H1 (cell line): Measurements from ENCODE around the gene CCN6. TPM values are rescaled to one million over a fixed set of nuclear protein-coding genes. Genes with fewer than 3 reads are reported as not detected.

Experiments used
- CTCF ChIA-PET: fragments of 300-600 bp; sonication (Branson Sonifier 250); formaldehyde crosslinking; loops from one replicate; lab custom pipeline; 2021; ENCODE audit not compliant: partially characterized antibody; lab: Charles Lee
- POLR2A ChIA-PET: fragments of 300-600 bp; sonication (Branson Sonifier 250); formaldehyde crosslinking; loops from one replicate; lab custom pipeline; 2021; ENCODE audit warnings: inconsistent platforms; ENCODE audit not compliant: partially characterized antibody; lab: Charles Lee
- DNase-seq, 2 experiments: peaks; one replicate each; pipeline versions ENCODE4 v3.0.0 to v3.0.0-alpha.2; 2010 to 2022; ENCODE audit warnings: low spot score in 2 of 2, low read depth in 1 of 2, mixed read lengths in 1 of 2
- FAIRE-seq: peaks from 2 replicates; lab custom pipeline; 2011; peaks lifted over from hg19 to GRCh38; lab: Jason Lieb, UNC
- H2AFZ ChIP-seq: 2 replicates; pipeline ENCODE4 v1.8.1; 2012; ENCODE audit warnings: low read length, inconsistent platforms
- H2AK5ac ChIP-seq: 2 replicates; pipeline ENCODE4 v1.6.1; 2013; ENCODE audit warnings: low read depth, low read length
- H2BK120ac ChIP-seq: replicated peaks from 2 replicates; pipeline ENCODE3; 2013; ENCODE audit warnings: low read depth, low read length, inconsistent platforms
- H2BK12ac ChIP-seq: 2 replicates; pipeline ENCODE4 v1.6.1; 2013; ENCODE audit warnings: low read depth, low read length
- H2BK15ac ChIP-seq: 2 replicates; pipeline ENCODE4 v1.6.1; 2013; ENCODE audit warnings: low read length
- H2BK20ac ChIP-seq: 2 replicates; pipeline ENCODE4 v1.6.1; 2013; ENCODE audit warnings: low read length
- H2BK5ac ChIP-seq: 2 replicates; pipeline ENCODE4 v1.6.1; 2013; ENCODE audit warnings: low read depth, low read length
- H3K14ac ChIP-seq: 2 replicates; pipeline ENCODE4 v1.6.1; 2013; ENCODE audit warnings: inconsistent platforms; ENCODE audit not compliant: insufficient read length
- H3K18ac ChIP-seq: 2 replicates; pipeline ENCODE4 v1.6.1; 2013; ENCODE audit warnings: low read length; ENCODE audit errors: extremely low read depth
- H3K23ac ChIP-seq: 2 replicates; pipeline ENCODE4 v1.6.1; 2013; ENCODE audit warnings: inconsistent platforms; ENCODE audit not compliant: insufficient read length
- H3K23me2 ChIP-seq: 2 replicates; pipeline ENCODE4 v1.6.1; 2013; ENCODE audit warnings: low read depth, low read length
- H3K27ac ChIP-seq: 2 replicates; pipeline ENCODE4 v1.6.1; 2011; ENCODE audit warnings: low read depth, low read length, inconsistent platforms
- H3K27me3 ChIP-seq, 4 experiments: replicated peaks in 1 of 4; 1 replicate in 1 of 4; 2 replicates in 3 of 4; pipeline versions ENCODE4 v1.6.1 to v1.8.1; 2011 to 2013; ENCODE audit warnings: low read length in 3 of 4, mild to moderate bottlenecking in 3 of 4, inconsistent platforms in 2 of 4, mixed read lengths in 2 of 4, moderate library complexity in 1 of 4; ENCODE audit not compliant: control insufficient read depth in 3 of 4, insufficient read depth in 3 of 4; ENCODE audit errors: extremely low read depth in 1 of 4
- H3K36me3 ChIP-seq, 4 experiments: 2 replicates each; pipeline versions ENCODE4 v1.6.1 to v1.8.1; 2011 to 2013; ENCODE audit warnings: mild to moderate bottlenecking in 4 of 4, low read length in 3 of 4, moderate library complexity in 2 of 4, control low read depth in 1 of 4, inconsistent platforms in 1 of 4; ENCODE audit not compliant: insufficient read depth in 4 of 4, control insufficient read depth in 2 of 4
- H3K4ac ChIP-seq: replicated peaks from 2 replicates; pipeline ENCODE3; 2013; ENCODE audit warnings: low read length, low read depth, mixed read lengths, inconsistent platforms; ENCODE audit not compliant: insufficient read length
- H3K4me1 ChIP-seq, 4 experiments: replicated peaks in 1 of 4; 1 replicate in 1 of 4; 2 replicates in 3 of 4; pipeline versions ENCODE4 v1.6.1 to v1.8.1; 2011 to 2013; ENCODE audit warnings: low read length in 3 of 4, inconsistent platforms in 2 of 4, mixed read lengths in 1 of 4; ENCODE audit not compliant: insufficient read depth in 4 of 4, control insufficient read depth in 3 of 4
- H3K4me2 ChIP-seq, 2 experiments: 2 replicates each; pipeline versions ENCODE4 v1.6.1 to v1.8.1; 2011 to 2013; ENCODE audit warnings: low read depth in 2 of 2, low read length in 2 of 2, control low read depth in 1 of 2, inconsistent platforms in 1 of 2, mild to moderate bottlenecking in 1 of 2; ENCODE audit not compliant: insufficient read depth in 1 of 2
- H3K4me3 ChIP-seq, 4 experiments: fragments of 200-600, 300-600 bp in 1 of 4; sonication (generic), shearing (Covaris generic), sonication (Bioruptor Twin) in 1 of 4; 2 replicates each; pipeline versions ENCODE4 v1.5.1 to v1.8.1; 2011 to 2016; ENCODE audit warnings: low read length in 4 of 4, low read depth in 3 of 4, control low read depth in 2 of 4, inconsistent platforms in 2 of 4, mild to moderate bottlenecking in 2 of 4, mixed read lengths in 1 of 4, moderate library complexity in 1 of 4; ENCODE audit not compliant: insufficient read depth in 2 of 4; ENCODE audit errors: extremely low read depth in 1 of 4
- H3K56ac ChIP-seq: replicated peaks from 2 replicates; pipeline ENCODE3; 2013; ENCODE audit warnings: low read depth, mild to moderate bottlenecking, mixed read lengths, low read length, inconsistent platforms; ENCODE audit not compliant: insufficient read length
- H3K79me1 ChIP-seq: 2 replicates; pipeline ENCODE4 v1.6.1; 2013; ENCODE audit warnings: low read depth, low read length, control low read depth
- H3K79me2 ChIP-seq, 2 experiments: 2 replicates each; pipeline versions ENCODE4 v1.6.1 to v1.8.1; 2012 to 2013; ENCODE audit warnings: low read length in 2 of 2, mild to moderate bottlenecking in 2 of 2, inconsistent platforms in 1 of 2; ENCODE audit not compliant: insufficient read depth in 2 of 2, control insufficient read depth in 1 of 2
- H3K9ac ChIP-seq, 4 experiments: replicated peaks in 1 of 4; 1 replicate in 1 of 4; 2 replicates in 3 of 4; pipeline versions ENCODE4 v1.6.1 to v1.8.1; 2011 to 2013; ENCODE audit warnings: low read depth in 3 of 4, low read length in 3 of 4, control low read depth in 2 of 4, mild to moderate bottlenecking in 2 of 4, moderate library complexity in 2 of 4, inconsistent platforms in 1 of 4; ENCODE audit errors: extremely low read depth in 1 of 4
- H3K9me3 ChIP-seq, 2 experiments: 2 replicates each; pipeline versions ENCODE4 v1.6.1 to v1.8.1; 2012 to 2013; ENCODE audit warnings: mild to moderate bottlenecking in 2 of 2, moderate library complexity in 2 of 2, control low read depth in 1 of 2, inconsistent platforms in 1 of 2, low read depth in 1 of 2, low read length in 1 of 2, mixed read lengths in 1 of 2; ENCODE audit not compliant: insufficient read depth in 2 of 2
- H4K20me1 ChIP-seq, 2 experiments: replicated peaks in 1 of 2; 2 replicates each; pipeline versions ENCODE3 to v1.8.1; 2011 to 2013; ENCODE audit warnings: inconsistent platforms in 2 of 2, low read length in 2 of 2, mild to moderate bottlenecking in 1 of 2; ENCODE audit not compliant: insufficient read depth in 2 of 2, control insufficient read depth in 1 of 2
- H4K5ac ChIP-seq: 2 replicates; pipeline ENCODE4 v1.6.1; 2013; ENCODE audit warnings: low read length, low read depth, mixed read lengths, inconsistent platforms; ENCODE audit not compliant: insufficient read length
- H4K8ac ChIP-seq: 2 replicates; pipeline ENCODE4 v1.8.0; 2013; ENCODE audit warnings: mild to moderate bottlenecking, moderate library complexity, low read length, inconsistent platforms; ENCODE audit not compliant: insufficient read depth; ENCODE audit errors: extremely low read depth
- H4K91ac ChIP-seq: replicated peaks from 2 replicates; pipeline ENCODE3; 2013; ENCODE audit warnings: low read length, mixed read lengths, inconsistent platforms; ENCODE audit not compliant: insufficient read length
- ATF2 ChIP-seq: IDR thresholded peaks from 2 replicates; pipeline ENCODE4 v1.6.1; 2012; ENCODE audit warnings: low read length, inconsistent platforms
- BRCA1 ChIP-seq: IDR thresholded peaks from 2 replicates; pipeline ENCODE4 v1.6.1; 2012; ENCODE audit warnings: low read depth, low read length, improper control_type of control experiment
- EP300 ChIP-seq, 2 experiments: IDR thresholded peaks; 1 replicate in 1 of 2; 2 replicates in 1 of 2; pipeline ENCODE4 v1.6.1; 2011 to 2012; ENCODE audit warnings: low read depth in 2 of 2, low read length in 2 of 2, mild to moderate bottlenecking in 2 of 2, borderline replicate concordance in 1 of 2, inconsistent platforms in 1 of 2, moderate library complexity in 1 of 2
- HDAC6 ChIP-seq: IDR thresholded peaks from one replicate; pipeline ENCODE4 v1.7.1; 2012; ENCODE audit warnings: low read depth, mild to moderate bottlenecking, inconsistent platforms, low read length, moderate library complexity
- RAD21 ChIP-seq, 2 experiments: IDR thresholded peaks in 1 of 2; conservative IDR thresholded peaks in 1 of 2; 2 replicates each; pipeline ENCODE4 v1.6.1; 2011; ENCODE audit warnings: low read depth in 2 of 2, low read length in 2 of 2, improper control_type of control experiment in 1 of 2, inconsistent platforms in 1 of 2, mild to moderate bottlenecking in 1 of 2, moderate library complexity in 1 of 2
- RBBP5 ChIP-seq: IDR thresholded peaks from 2 replicates; pipeline ENCODE4 v1.7.1; 2012; ENCODE audit warnings: low read depth, mild to moderate bottlenecking, inconsistent platforms, low read length, moderate library complexity, borderline replicate concordance
- SIN3A ChIP-seq, 2 experiments: IDR thresholded peaks in 1 of 2; conservative IDR thresholded peaks in 1 of 2; 2 replicates each; pipeline ENCODE4 v1.6.1; 2011 to 2012; ENCODE audit warnings: low read length in 2 of 2, improper control_type of control experiment in 1 of 2, low read depth in 1 of 2, mild to moderate bottlenecking in 1 of 2
- SP1 ChIP-seq: IDR thresholded peaks from 2 replicates; pipeline ENCODE4 v1.6.1; 2011; ENCODE audit warnings: low read depth, low read length
- SRF ChIP-seq: IDR thresholded peaks from 2 replicates; pipeline ENCODE4 v1.6.1; 2011; ENCODE audit warnings: mild to moderate bottlenecking, low read depth, low read length, moderate library complexity
- WGBS, 2 experiments: shearing (Covaris generic) in 1 of 2; methylation state at CpG; one replicate each; pipeline versions ENCODE4 v1.1.6 to v1.1.7; 2013 to 2015; ENCODE audit warnings: low lambda C conversion rate in 2 of 2, mixed read lengths in 2 of 2, inconsistent platforms in 1 of 2, low coverage in 1 of 2, missing lambda C conversion rate in 1 of 2; ENCODE audit not compliant: insufficient replicate concordance in 2 of 2, insufficient coverage in 1 of 2, insufficient read length in 1 of 2; ENCODE audit errors: extremely low coverage in 1 of 2, missing lambda C conversion rate in 1 of 2; 5-methylcytosine and 5-hydroxymethylcytosine counted together
- polyA plus RNA-seq, 7 experiments: library from polyadenylated mRNA; depleted of rRNA in 3 of 7; stranded (reverse) in 5 of 7; unstranded in 2 of 7; fragments of >200 nt in 5 of 7; fragments of 200-250 nt in 2 of 7; gene quantifications; 1 replicate in 5 of 7; 2 replicates in 1 of 7; 4 replicates in 1 of 7; pipeline versions ENCODE4 v1.2.1 to v1.2.3, GENCODE V29; 2011 to 2013; ENCODE audit warnings: missing spikeins in 2 of 7, mixed read lengths in 2 of 7
- total RNA-seq: library from RNA; stranded (reverse); fragmentation: NEBNext Ultra II Directional; extraction: Animal tissue kit (Norgen Biotek cat#: 25700); gene quantifications from 2 replicates; pipeline ENCODE4 v1.2.1, GENCODE V29; 2021

Gene CCN6
- total and polyA plus RNA-seq, 2 of the 8 experiments (the other 6 are each of a cell fraction or from before 2014, with no cell fraction given): not detected

- CTCF ChIA-PET: interaction anchor here (0.9 to 1.9 kb wide), 2 partner anchors 9 to 323 kb away, joined by 3 to 8 read pairs; no protein-coding TSS in a partner anchor
- Histone ChIP-seq H4K8ac (no peak overlapping the region), H3K79me1 (no peaks in the 10 kb centered on the region), H3K23ac (no peak overlapping the region), H2BK12ac (no peak overlapping the region), H3K27me3 (no peaks in the 10 kb centered on the region), H3K23me2 (peaks cover 1% of the 10 kb centered on the region; the same call in 1 of the 2 replicates), H4K5ac (no peak overlapping the region), H4K20me1 (no peaks in the 10 kb centered on the region), H3K27ac (no peak overlapping the region), H2BK20ac (no peak overlapping the region), H3K9ac (no peak overlapping the region), H3K4me2 (no peak overlapping the region), H3K36me3 (no peaks in the 10 kb centered on the region), H2BK5ac (no peak overlapping the region), H3K4ac (no peak overlapping the region), H3K4me3 (no peak overlapping the region), H3K18ac (no peak overlapping the region), H3K79me2 (no peaks in the 10 kb centered on the region; a peak in 1 of 4 replicates), H3K14ac (no peak overlapping the region), H2AK5ac (no peak overlapping the region), H2BK15ac (no peak overlapping the region), H3K4me1 (no peaks in the 10 kb centered on the region), H4K91ac (no peak overlapping the region), H3K56ac (no peak overlapping the region), H3K9me3 (no peaks in the 10 kb centered on the region), H2AFZ (no peak overlapping the region), H2BK120ac (no peak overlapping the region)
- DNase-seq (no peak), FAIRE-seq (no peak)
- POLR2A ChIA-PET: no interaction called here
- 88% methylated on average over 6 of the region's 6 CpGs; no CpG with 5 or more reads in 1 of the 2 experiments for WGBS, 2 experiments
- TF ChIP-seq HDAC6: no peak
- no peak for TF ChIP-seq SP1
- no peak for TF ChIP-seq SRF
- no peak for TF ChIP-seq EP300 (IDR thresholded peaks at IDR 0.05; ENCODE audit: borderline replicate concordance in 1 of 2, low read depth in 2 of 2, low read length in 2 of 2)
- no peak for TF ChIP-seq RBBP5
- no peak for TF ChIP-seq SIN3A (conservative IDR thresholded peaks at IDR 0.05 in 1 of 2, IDR thresholded peaks at IDR 0.05 in 1 of 2; ENCODE audit: low read depth in 1 of 2, low read length in 2 of 2)
- no peak for TF ChIP-seq ATF2
- TF ChIP-seq RAD21 (IDR thresholded peaks at IDR 0.05 in 1 of 2, conservative IDR thresholded peaks at IDR 0.05 in 1 of 2; ENCODE audit: low read depth in 2 of 2, low read length in 2 of 2): no peak
- no peak for TF ChIP-seq BRCA1
Observed at GRCh38 chr6:112033791-112034615, 19.9 kb upstream of the CCN6 start.
